IPS DF 4.7 (cell line): ENCODE results near the gene VAV1.

Source experiments
- DNase-seq: peaks from one replicate; pipeline ENCODE4 v3.0.0-alpha.2; 2013; ENCODE audit warnings: low spot score; ENCODE audit errors: extremely low read depth

The VAV1 gene, protein sequence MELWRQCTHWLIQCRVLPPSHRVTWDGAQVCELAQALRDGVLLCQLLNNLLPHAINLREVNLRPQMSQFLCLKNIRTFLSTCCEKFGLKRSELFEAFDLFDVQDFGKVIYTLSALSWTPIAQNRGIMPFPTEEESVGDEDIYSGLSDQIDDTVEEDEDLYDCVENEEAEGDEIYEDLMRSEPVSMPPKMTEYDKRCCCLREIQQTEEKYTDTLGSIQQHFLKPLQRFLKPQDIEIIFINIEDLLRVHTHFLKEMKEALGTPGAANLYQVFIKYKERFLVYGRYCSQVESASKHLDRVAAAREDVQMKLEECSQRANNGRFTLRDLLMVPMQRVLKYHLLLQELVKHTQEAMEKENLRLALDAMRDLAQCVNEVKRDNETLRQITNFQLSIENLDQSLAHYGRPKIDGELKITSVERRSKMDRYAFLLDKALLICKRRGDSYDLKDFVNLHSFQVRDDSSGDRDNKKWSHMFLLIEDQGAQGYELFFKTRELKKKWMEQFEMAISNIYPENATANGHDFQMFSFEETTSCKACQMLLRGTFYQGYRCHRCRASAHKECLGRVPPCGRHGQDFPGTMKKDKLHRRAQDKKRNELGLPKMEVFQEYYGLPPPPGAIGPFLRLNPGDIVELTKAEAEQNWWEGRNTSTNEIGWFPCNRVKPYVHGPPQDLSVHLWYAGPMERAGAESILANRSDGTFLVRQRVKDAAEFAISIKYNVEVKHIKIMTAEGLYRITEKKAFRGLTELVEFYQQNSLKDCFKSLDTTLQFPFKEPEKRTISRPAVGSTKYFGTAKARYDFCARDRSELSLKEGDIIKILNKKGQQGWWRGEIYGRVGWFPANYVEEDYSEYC

GRCh38 chr19:6772028-6772865, at the start of gene VAV1:
VAV1 (plus strand) TSS chr19:6772708; CDS start chr19:6772808, 100 bp downstream.
- DNase-seq, result no peak

DNA sequence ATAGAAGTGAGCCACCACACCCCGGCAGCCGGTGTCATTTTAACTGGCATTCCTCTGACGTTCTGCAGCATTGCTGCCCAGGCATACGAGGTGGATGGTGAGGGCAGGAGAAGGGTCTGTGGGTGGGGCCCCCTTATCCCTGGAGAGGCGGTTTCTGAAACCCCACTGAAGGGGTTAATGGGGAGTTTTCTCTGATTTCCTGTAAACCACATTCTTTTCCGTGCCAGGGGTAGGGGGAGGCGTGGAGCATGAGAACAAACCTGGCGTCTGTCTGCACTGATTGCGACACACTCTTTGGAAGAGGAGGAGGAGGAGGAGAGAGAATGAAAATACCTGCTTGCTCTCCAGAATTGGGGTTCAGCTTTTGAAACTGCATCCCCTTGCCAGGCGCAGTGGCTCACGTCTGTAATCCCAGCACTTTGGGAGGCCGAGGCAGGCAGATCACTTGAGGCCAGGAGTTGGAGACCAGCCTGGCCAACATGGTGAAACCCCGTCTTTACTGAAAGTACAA, 49.3 kb upstream of the VAV1 start:
- DNase-seq, result no peak

GRCh38 chr19:6723738-6724137, 48.8 kb upstream of the VAV1 start:
- no peak for DNase-seq

DNA sequence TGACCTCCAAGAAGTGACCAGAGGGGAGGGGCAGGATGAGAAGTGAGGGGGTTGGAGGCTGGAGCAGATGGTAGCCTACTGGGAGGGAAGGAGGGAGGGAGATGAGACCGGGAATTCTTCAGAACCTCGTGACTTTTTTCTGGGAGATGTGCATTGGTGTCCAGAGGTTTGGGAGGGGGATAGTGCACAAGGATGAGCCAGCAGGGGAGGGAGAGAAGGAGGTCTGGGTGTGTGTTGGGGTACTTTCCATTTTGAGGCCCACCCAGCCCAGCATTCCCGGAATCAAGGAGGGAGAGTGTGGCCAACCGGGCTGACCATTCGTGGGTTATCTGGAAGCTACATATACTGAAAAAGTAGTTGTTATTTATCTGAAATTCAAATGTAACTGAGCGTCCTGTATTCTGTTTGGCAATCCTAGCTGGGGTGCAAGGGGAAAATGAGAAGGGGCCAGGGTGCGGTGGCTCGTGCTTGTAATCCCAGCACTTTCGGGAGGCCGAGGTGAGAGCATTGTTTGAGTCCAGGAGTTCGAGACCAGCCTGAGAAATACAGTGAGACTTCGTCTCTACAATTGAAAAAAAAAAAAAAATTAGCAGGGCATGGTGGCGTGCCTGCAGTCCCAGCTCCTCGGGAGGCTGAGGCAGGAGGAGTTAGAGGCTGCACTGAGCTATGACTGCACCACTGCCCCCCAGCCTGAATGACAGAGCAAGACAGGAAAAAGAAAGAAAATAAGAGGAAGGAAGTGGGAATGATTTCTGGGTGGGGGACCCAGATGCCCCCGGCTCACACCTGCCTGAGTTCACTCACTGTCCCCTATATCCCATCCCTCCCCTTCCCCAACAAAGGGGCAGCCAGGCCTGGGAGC, 47.6 kb upstream of the VAV1 start:
- DNase-seq, result no peak

DNA sequence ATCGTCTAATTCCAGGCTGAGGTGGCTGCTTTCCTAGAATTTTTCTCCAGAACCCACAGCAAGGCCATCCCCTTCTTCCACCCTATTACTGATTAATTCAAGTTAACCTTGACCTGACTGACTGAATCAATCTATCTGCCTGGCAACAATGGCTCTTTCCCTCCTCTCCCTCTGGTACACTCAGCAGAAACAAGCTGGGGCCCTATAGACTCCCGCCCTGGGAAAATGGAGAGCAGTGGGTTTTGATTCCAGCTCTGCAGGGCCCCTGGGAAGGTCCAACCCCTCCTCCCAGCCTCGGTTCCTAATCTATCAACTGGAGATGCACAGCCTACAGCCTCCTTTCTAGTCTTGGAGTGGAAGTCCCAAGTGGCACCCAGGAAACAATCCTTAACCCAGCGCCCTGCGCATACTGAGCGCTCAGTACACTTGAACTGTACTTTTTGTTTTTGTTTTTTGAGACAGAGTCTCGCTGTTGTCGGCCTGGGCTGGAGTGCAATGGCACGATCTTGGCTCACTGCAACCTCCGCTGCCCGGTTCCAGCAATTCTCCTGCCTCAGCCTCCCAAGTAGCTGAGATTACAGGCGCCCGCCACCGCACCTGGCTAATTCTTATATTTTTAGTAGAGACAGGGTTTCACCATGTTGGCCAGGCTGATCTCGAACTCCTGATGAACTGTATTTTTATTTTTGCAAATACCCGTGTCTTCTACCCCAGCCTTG, 46.8 kb upstream of the VAV1 start:
- no peak for DNase-seq

- DNase-seq, result no peak
Measured at GRCh38 chr19:6728346-6728745, 44.2 kb upstream of the VAV1 start.

DNA sequence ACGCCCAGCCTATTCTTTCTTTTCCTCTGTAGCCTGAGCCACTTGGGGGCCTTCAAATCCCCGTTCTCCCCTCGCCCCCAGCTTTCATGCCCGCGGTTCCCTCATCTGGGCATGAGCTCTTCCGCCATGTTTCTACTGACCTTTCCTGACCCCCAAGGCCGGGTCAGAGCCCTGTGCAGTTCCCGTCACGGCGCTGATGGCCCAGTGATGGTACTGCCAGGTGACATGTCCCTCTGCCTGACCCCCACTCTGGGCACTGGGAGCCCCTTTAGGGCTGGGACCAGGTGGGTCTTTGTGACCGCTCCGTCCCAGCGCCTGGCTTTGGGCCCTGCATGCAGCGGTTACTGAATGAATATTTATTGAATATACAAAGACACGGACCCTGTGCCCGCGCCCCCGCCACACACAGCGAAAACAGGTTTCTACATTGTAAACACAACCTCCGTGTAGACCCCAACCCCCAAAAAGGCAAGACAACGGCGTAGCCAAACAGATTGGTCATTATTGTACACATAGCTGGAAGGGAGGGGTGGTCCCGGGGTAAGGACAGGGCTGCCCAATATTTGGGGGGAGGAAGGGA, 42.8 kb upstream of the VAV1 start:
- DNase-seq, result no peak

DNA sequence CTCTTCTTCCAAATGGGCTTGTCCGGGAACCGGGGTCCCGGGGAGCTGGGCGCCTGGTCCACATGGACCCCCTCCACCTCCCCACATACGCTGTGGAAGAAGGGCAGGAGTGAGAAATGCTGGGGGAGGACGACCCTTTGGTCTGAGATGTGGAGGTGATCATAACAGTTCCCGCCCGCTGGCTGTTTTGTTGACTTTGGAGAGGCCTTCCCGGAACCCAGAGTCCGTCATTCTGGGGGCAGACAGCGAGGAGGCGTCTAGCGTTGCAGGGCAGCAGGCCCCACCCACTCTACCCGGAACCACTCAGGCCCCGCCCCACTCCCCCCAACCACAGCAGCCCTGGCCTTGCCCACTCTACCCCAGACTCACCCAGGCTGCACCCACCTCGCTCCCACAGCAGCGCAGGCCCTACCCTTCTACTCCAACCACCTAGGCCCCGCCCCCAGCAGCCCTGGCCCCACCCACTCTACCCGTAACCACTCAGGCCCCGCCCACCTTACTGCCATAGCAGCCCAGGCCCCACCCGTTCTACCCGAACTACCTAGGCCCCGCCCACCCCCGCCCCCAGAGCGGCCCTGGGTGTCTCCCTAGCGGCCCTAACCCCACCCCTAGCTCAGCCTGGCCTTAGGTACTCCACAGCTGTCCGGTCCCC, 42.2 kb upstream of the VAV1 start:
- no peak for DNase-seq

- DNase-seq, result no peak
Measured at GRCh38 chr19:6730941-6731670, 41.4 kb upstream of the VAV1 start.

DNA sequence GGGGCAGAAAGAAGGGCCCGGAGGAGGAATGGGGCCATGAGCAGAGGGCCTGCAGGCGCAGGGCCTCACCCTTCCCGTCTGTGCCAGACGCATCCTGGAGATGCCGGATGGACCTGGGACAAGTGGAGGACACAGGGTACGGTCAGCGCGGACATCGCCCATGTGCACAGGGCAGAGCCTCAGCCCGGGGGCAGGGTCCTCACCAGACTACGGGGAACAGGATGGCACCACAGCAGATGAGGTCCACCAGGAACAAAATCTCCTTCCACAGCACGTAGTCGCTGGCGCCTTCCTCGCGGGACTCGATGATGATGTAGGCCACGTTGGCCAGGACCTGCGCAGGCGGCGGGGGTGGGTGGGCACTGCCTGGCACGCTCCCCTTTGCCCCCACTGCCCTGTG, 40.7 kb upstream of the VAV1 start:
- no peak for DNase-seq

DNA sequence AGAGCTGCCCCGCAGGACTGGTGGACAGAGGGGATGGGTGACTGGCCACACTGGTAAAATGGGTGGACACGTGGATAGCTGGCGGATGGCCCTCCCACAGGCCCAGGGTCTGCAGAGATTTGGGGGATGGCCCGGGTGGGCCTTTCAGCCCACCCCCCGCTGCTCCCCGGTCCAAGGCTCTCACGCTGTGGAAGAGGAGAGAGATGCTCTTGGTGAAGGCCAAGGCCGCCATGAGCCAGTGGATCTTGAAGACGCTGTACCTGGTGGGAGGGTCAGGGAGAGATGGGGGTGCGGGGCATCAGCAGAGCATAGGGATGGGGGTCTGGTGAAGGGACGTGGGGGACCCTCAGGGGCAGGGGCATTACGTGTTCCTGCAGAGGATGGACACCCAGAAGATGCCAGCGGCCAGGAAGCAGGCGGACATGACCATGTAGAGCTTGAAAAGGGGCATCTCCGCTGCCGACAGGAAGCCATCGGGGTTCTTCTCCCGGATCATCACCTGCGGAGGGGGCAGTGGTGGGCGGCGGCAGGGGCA, 39.6 kb upstream of the VAV1 start:
- no peak for DNase-seq

DNA sequence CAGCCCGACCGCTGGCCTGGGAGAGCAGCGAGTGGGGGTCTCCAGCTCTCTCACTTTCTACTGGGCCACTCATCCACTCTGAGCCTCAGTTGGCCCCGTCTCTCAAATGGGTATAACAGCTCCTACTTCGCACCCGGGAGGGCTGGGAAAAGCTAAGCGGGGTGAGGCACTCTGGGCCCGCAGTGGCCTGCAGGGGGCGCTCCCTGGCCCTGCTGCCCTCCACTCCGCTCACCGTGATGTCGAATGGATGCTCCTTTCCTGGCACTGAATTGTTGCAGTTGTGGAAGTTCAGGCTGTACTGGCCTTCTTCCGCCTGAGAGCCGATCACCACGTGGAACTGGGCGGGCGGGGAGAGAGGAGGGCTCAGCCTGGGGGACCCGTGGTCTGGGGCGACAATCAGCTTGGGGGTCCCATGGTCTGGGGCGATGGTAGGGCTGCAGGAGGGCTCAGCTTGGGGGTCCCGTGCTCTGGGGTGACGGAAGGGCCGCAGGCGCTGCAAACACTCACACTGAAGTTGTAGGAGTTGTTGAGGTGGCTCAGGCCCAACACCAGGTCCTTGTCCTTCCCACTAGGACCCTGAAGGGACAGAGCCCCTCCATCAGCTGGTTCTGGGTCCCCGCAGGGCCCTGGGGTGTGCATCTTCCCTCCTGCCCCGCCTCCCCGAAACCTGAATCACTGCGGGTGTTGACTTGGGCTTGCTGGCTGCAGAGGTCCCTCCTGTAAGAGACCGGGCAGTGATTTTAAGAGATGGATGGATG, 39.0 kb upstream of the VAV1 start:
- DNase-seq, result no peak

GRCh38 chr19:6734096-6734696, 38.3 kb upstream of the VAV1 start:
- no peak for DNase-seq

GRCh38 chr19:6735181-6735911, 37.2 kb upstream of the VAV1 start:
- no peak for DNase-seq

DNA sequence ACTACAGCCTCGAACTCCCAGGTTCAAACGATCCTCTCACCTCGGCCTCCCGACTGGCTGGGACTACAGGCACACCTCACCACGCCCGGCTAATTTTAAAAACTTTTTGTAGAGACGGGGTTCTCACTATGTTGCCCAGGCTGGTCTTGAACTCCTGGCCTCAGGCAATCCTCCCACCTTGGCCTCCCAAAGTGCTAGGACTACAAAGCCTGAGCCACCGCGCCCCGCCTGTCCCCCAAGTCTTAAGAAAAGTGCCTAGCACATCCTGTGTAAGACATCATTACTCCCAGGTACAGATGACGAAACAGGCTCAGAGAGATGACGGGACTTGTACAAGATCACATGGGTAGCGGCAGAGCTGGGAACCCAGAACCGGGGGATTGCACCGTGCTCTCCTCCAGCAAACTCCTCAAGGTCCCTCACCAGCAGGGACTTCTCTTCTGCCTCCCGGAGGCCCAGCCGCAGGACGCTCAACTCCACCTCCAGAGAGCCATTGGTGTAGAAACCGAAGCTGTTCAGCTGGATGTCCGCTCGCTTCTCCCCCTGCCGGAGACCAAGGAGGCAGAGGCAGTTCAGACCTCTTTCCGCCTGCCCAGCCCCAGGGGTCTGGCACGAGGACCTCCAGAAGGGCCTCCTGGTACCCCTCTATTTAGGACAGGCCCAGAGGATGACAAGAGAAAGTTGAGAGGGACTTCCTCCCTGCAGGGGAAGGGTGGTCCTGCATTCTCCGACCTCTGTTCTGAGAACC, 36.2 kb upstream of the VAV1 start:
- DNase-seq, result no peak

GRCh38 chr19:6736917-6737283, 35.6 kb upstream of the VAV1 start:
- DNase-seq, result no peak
